ENCODE results near the gene LRRC41.

- TF ChIP-seq POLR2A (IDR thresholded peaks at IDR 0.05; ENCODE audit: low read depth, low read length) (no peak), POLR2AphosphoS5 (IDR thresholded peaks at IDR 0.05; ENCODE audit: low read depth, low read length) (no peak), TAF1 (IDR thresholded peaks at IDR 0.05; ENCODE audit: low read depth, low read length) (no peak)
Observed at GRCh38 chr1:46342677-46343350, 39.4 kb upstream of the LRRC41 start.
